Endothelial cell of umbilical vein (primary cell): Measurements from ENCODE around the gene PRR19. TPM values are rescaled to one million over a fixed set of nuclear protein-coding genes. Genes with fewer than 3 reads are reported as not detected.

ENCODE experiments used
- BruUV-seq: library from RNA; stranded (reverse); fragments of 400-500 nt; replicated peaks from 2 replicates; lab custom pipeline; 2021; lab: Mats Ljungman, UMichigan
- CTCF ChIA-PET: fragments of 300-600, 350-600 bp; sonication (Branson Sonifier 250); formaldehyde crosslinking; loops from one replicate; lab custom pipeline; 2021; ENCODE audit warnings: antibody characterized with exemption, inconsistent platforms; lab: Charles Lee
- POLR2A ChIA-PET: fragments of 300-600, 350-600 bp; sonication (Branson Sonifier 250); formaldehyde crosslinking; loops from one replicate; lab custom pipeline; 2021; ENCODE audit warnings: antibody characterized with exemption, inconsistent platforms; lab: Charles Lee
- DNase-seq: peaks from one replicate; pipeline ENCODE4 v3.0.0-alpha.2; 2011; ENCODE audit warnings: low read depth, low spot score
- FAIRE-seq: peaks from 2 replicates; lab custom pipeline; 2011; peaks lifted over from hg19 to GRCh38; lab: Jason Lieb, UNC
- H2AFZ ChIP-seq: 2 replicates; pipeline ENCODE4 v1.6.0; 2012; ENCODE audit warnings: low read depth, low read length, control low read depth, inconsistent platforms
- H3K27ac ChIP-seq: 2 replicates; pipeline ENCODE4 v1.5.1; 2011; ENCODE audit warnings: low read depth, mild to moderate bottlenecking, control low read depth, low read length, moderate library complexity; ENCODE audit not compliant: insufficient read depth
- H3K27me3 ChIP-seq, 2 experiments: 2 replicates each; pipeline versions ENCODE4 v1.6.0 to v1.6.1; 2011; ENCODE audit warnings: low read length in 2 of 2, mixed read lengths in 1 of 2; ENCODE audit not compliant: control insufficient read depth in 2 of 2, insufficient read depth in 2 of 2
- H3K36me3 ChIP-seq, 2 experiments: 2 replicates in 1 of 2; 3 replicates in 1 of 2; pipeline ENCODE4 v1.5.1; 2011; ENCODE audit warnings: low read length in 2 of 2, mild to moderate bottlenecking in 1 of 2, moderate library complexity in 1 of 2; ENCODE audit not compliant: control insufficient read depth in 2 of 2, insufficient read depth in 2 of 2; ENCODE audit errors: extremely low read depth in 1 of 2
- H3K4me1 ChIP-seq: 3 replicates; pipeline ENCODE4 v1.5.1; 2011; ENCODE audit warnings: mild to moderate bottlenecking, low read length; ENCODE audit not compliant: control insufficient read depth, insufficient read depth; ENCODE audit errors: extremely low read depth
- H3K4me2 ChIP-seq: 2 replicates; pipeline ENCODE4 v1.6.1; 2011; ENCODE audit warnings: low read length, control low read depth, mixed read lengths; ENCODE audit not compliant: insufficient read depth
- H3K4me3 ChIP-seq, 3 experiments: fragments of 200-600 bp in 1 of 3; sonication (generic), shearing (Covaris generic) in 1 of 3; replicated peaks in 1 of 3; 2 replicates each; pipeline ENCODE4 v1.5.1; 2011 to 2016; ENCODE audit warnings: control low read depth in 3 of 3, low read length in 3 of 3, mild to moderate bottlenecking in 2 of 3, inconsistent platforms in 1 of 3, low read depth in 1 of 3, moderate library complexity in 1 of 3; ENCODE audit not compliant: insufficient read depth in 1 of 3
- H3K79me2 ChIP-seq: 2 replicates; pipeline ENCODE4 v1.6.0; 2012; ENCODE audit warnings: low read length, inconsistent platforms; ENCODE audit not compliant: control insufficient read depth, insufficient read depth
- H3K9ac ChIP-seq: replicated peaks from 2 replicates; pipeline ENCODE3; 2011; ENCODE audit warnings: low read length, control low read depth; ENCODE audit not compliant: insufficient read depth; ENCODE audit errors: extremely low read depth
- H3K9me1 ChIP-seq: replicated peaks from 3 replicates; pipeline ENCODE4 v1.6.0; 2011; ENCODE audit warnings: mild to moderate bottlenecking, low read length; ENCODE audit not compliant: control insufficient read depth, insufficient read depth; ENCODE audit errors: extremely low read depth
- H3K9me3 ChIP-seq: replicated peaks from 2 replicates; pipeline ENCODE4 v1.5.1; 2012; ENCODE audit warnings: low read length, inconsistent platforms; ENCODE audit not compliant: control insufficient read depth, insufficient read depth
- H4K20me1 ChIP-seq: replicated peaks from 2 replicates; pipeline ENCODE3; 2011; ENCODE audit warnings: mild to moderate bottlenecking, low read length; ENCODE audit not compliant: control insufficient read depth, insufficient read depth; ENCODE audit errors: extremely low read depth
- EZH2 ChIP-seq: IDR thresholded peaks from 2 replicates; pipeline ENCODE4 v1.6.1; 2012; ENCODE audit warnings: borderline replicate concordance, low read depth, mild to moderate bottlenecking, moderate library complexity, low read length, inconsistent platforms; ENCODE audit not compliant: severe bottlenecking
- FOS ChIP-seq: IDR thresholded peaks from 2 replicates; pipeline ENCODE4 v1.6.1; 2011; ENCODE audit warnings: mild to moderate bottlenecking, low read length, moderate library complexity, borderline replicate concordance; ENCODE audit not compliant: insufficient read depth
- GATA2 ChIP-seq: IDR thresholded peaks from 2 replicates; pipeline ENCODE4 v1.7.0; 2011; ENCODE audit warnings: low read depth, mild to moderate bottlenecking, moderate library complexity, mixed read lengths, low read length; ENCODE audit not compliant: insufficient read length, insufficient read depth
- JUN ChIP-seq: IDR thresholded peaks from 2 replicates; pipeline ENCODE4 v1.6.1; 2011; ENCODE audit warnings: borderline replicate concordance, low read depth; ENCODE audit not compliant: insufficient read length, insufficient read depth
- POLR2A ChIP-seq: IDR thresholded peaks from 2 replicates; pipeline ENCODE4 v1.6.1; 2012; ENCODE audit warnings: low read depth, mild to moderate bottlenecking, control low read depth, low read length
- POLR2AphosphoS5 ChIP-seq: IDR thresholded peaks from 2 replicates; pipeline ENCODE4 v1.6.1; 2012; ENCODE audit warnings: low read depth, mild to moderate bottlenecking, control low read depth, low read length, moderate library complexity; ENCODE audit not compliant: insufficient read depth
- dilution Hi-C: fragments of 300-500 bp; cut with MboI; formaldehyde crosslinking; loops from one replicate; pipeline ENCODE4 v1.15.0; 2019; ENCODE audit warnings: low sequenced_read_pairs; ENCODE audit not compliant: extremely low pct_ligation_motif_present
- intact Hi-C: fragments of 100-400 bp; cut with micrococcal nuclease; formaldehyde crosslinking; loops from one replicate; pipeline ENCODE4 v1.10.0; 2022
- polyA plus RNA-seq, 4 experiments: library from polyadenylated mRNA; depleted of rRNA in 3 of 4; stranded (reverse) in 3 of 4; unstranded in 1 of 4; fragments of >200 nt; gene quantifications; 2 replicates each; pipeline versions ENCODE4 v1.2.1 to v1.2.3, GENCODE V29; 2011 to 2012; ENCODE audit warnings: missing spikeins in 1 of 4
- total RNA-seq: library from RNA; stranded (reverse); gene quantifications from 2 replicates; pipeline ENCODE4 v1.2.3, GENCODE V29; 2021
- TF ChIP-seq, protein P1 (sequence below): IDR thresholded peaks from 2 replicates; pipeline ENCODE4 v1.6.1; 2011; ENCODE audit not compliant: insufficient read depth, insufficient read length

The PRR19 gene
- total and polyA plus RNA-seq, 2 donors (not counting 3 experiments of a cell fraction or from before 2014, with no cell fraction given) = 1.0 to 1.4 TPM

DNA sequence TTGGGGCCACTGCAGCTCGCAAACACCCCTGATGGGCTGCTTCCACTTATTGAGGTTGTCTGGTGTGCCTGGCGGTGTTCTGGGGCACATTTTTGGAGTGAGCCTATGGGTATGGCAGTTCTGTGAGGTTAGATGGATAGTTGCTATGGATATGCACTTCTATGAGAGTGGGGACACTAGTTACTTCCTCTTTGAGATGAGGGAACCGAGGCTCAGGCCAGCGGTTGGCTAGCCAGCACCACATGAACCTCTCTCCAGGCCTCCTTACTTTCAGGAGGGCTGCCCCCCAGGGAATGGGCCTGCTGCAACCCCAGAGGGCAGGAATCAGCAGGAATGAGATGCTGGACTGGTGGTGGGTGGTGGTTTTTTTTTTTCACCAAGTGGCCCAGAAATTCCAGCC is 13.5 kb upstream of the PRR19 start:
- H3K9me3 ChIP-seq = no peaks in the 10 kb centered on the region
- ChIA-PET POLR2A (no interaction called here), CTCF (interaction anchor here (0.9 to 1.9 kb wide), 2 partner anchors 9 to 42 kb away, joined by 4 to 8 read pairs; no protein-coding TSS in a partner anchor)
- peaks cover 17% of the 10 kb centered on the region for H3K79me2 ChIP-seq
- no peaks in the 10 kb centered on the region for H3K27me3 ChIP-seq
- H3K36me3 ChIP-seq = peaks cover 14 to 60% of the 10 kb centered on the region in 2 experiments
- H2AFZ ChIP-seq = no peak overlapping the region
- intact Hi-C loops (no loop called here), dilution Hi-C loops (no loop called here)
- TF ChIP-seq GATA2 (no peak), EZH2 (no peak), FOS (no peak), POLR2AphosphoS5 (no peak), JUN (no peak), POLR2A (no peak)
- TF ChIP-seq, protein P1, sequence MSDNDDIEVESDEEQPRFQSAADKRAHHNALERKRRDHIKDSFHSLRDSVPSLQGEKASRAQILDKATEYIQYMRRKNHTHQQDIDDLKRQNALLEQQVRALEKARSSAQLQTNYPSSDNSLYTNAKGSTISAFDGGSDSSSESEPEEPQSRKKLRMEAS = no peak
- FAIRE-seq = no peak
- no peaks in the 10 kb centered on the region for H3K9me1 ChIP-seq
- no peak overlapping the region for H3K4me3 ChIP-seq
- H3K4me2 ChIP-seq = no peak overlapping the region
- peaks cover 18% of the 10 kb centered on the region for H3K4me1 ChIP-seq
- no peaks in the 10 kb centered on the region for H4K20me1 ChIP-seq
- DNase-seq = no peak
- H3K9ac ChIP-seq = no peak overlapping the region
- H3K27ac ChIP-seq = no peak overlapping the region
- no TSS peak for BruUV-seq
